Fibroblast of villous mesenchyme (primary cell): ENCODE data around the gene PLAAT2. TPM values are rescaled to one million over a fixed set of nuclear protein-coding genes. Genes with fewer than 3 reads are reported as not detected.

ENCODE experiments used
- DNase-seq: peaks from one replicate; pipeline ENCODE4 v3.0.0-alpha.2; 2010; ENCODE audit warnings: low read depth
- H3K4me3 ChIP-seq: 2 replicates; pipeline ENCODE4 v1.5.1; 2011; ENCODE audit warnings: low read depth, mild to moderate bottlenecking, low read length
- CTCF ChIP-seq: IDR thresholded peaks from 2 replicates; pipeline ENCODE4 v1.5.1; 2012; ENCODE audit warnings: low read depth, mild to moderate bottlenecking, low read length; ENCODE audit not compliant: insufficient read depth
- total RNA-seq: library from RNA; depleted of rRNA; stranded (reverse); fragments of >200 nt; gene quantifications from 2 replicates; pipeline ENCODE4 v1.2.3, GENCODE V29; 2012

The PLAAT2 gene
- total RNA-seq, 1 donor, result not detected

- DNase-seq, result peak; percentile 66
- peak overlapping the region; percentile 41 for H3K4me3 ChIP-seq
- TF ChIP-seq CTCF, result no peak
Observed at GRCh38 chr11:63574856-63575602, 11.8 kb upstream of the PLAAT2 start.

DNA sequence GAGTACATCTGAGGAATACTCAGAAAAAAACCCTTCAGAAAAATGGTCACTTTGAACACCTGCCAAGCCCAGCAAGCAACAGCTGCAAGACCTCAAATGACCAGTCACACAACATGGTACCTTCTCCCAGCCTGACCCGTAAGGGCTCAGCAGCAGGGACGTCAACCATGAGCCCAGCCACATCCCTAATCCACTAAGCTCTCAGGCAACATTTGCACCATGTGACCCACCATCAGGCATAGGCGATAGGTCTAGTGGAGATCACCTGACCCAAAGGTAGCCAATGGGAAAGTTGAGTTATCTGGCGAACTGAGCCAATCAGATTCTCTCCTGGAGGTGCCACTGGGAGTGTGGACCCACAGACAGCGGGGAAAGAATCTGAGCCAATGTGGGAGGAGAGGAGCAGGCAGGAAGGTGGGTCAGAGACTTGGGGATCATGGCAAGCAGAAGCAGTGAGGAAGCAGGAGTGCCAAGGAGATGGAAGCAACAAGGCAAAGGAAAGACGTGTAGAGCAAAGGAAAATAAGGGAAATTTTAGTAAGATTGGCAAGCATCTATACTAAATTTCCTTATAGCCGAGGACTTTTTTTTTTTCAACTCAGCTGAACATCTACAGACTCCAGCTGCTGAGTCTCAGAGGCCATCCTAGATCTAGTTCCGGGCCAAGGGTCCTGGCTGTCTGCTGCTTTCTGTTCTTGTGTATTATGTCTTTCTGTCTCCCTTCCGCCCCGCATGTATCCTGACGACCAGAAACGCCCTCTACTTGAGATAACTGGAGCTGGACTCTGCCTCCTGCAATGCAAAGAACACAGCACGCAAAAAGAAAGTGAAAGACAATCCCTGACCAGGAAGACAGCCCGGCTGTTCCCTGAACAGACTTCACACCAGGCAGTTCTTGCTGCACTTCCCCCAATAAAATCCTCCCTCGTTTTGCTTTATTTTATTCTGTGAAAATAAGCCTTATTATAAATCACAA is 11.0 kb upstream of the PLAAT2 start:
- peak; percentile 95 for DNase-seq
- peak; percentile 36 for TF ChIP-seq CTCF
- H3K4me3 ChIP-seq, result peak overlapping the region; percentile 41

DNA sequence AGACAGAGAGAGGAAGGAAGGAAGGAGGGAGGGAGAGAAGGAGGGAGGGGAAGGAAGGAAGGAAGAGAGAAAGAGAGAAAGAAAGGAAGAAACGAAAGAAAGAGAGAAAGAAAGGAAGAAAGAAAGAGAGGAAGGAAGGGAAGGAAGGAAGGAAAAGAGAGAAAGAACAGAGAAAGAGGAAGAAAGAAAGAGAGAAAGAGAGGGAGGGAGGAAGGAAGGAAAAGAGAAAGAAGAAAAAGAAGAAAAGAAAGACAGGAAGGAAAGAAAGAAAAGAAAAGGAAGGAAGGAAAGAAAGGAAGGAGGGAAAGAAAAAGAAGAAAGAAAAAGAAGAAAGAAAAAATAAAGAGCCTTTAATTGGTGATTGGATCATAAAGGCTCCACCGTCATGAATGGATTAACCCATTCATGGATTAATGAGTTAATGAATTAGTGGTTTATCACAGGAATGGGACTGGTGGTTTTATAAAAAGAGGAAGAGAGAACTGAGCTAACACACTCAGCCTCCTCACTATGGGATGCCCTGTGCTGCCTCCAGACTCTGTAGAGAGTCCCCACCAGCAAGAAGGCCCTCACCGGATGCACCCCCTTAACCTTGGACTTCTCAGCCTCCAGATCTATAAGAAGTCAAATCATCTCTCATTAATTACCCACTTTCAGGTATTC is 9.0 kb upstream of the PLAAT2 start:
- no peak overlapping the region for H3K4me3 ChIP-seq
- DNase-seq, result no peak
- no peak for TF ChIP-seq CTCF

- no peak overlapping the region for H3K4me3 ChIP-seq
- TF ChIP-seq CTCF, result no peak
- no peak for DNase-seq
Observed at GRCh38 chr11:63569570-63569969, 6.4 kb upstream of the PLAAT2 start.

GRCh38 chr11:63567044-63567840 is 4.1 kb upstream of the PLAAT2 start:
- H3K4me3 ChIP-seq, result no peak overlapping the region
- DNase-seq, result peak; percentile 96
- TF ChIP-seq CTCF, result no peak
